ENCODE results near the gene SEZ6L. TPM values are rescaled to one million over a fixed set of nuclear protein-coding genes. Genes with fewer than 3 reads are reported as not detected.

The SEZ6L gene
- total RNA-seq, 4 donors from 2014 or later = under 0.01 to 0.63 (median 0.22) TPM

DNA sequence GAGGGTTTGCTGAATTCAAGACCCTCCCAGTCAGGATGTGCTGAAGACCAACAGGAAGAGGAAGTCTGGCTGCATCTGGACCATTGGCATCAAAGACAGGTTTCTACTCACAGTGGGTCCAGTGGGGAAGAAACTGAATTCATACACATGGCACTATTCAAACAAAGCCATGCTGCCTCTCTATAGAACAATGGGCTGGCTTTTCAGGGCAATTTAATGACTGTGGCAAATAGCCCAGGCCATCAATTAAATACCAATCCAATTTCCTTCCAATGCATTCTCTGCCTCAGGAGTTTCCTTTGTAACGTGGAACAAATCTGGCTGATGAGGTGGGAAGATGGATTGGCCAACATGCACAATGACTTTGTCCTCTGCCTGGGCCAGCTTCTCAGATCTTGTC, 98.6 kb downstream of the SEZ6L start:
- Histone ChIP-seq H3K9me3 (no peaks in the 10 kb centered on the region), H3K4me1 (no peaks in the 10 kb centered on the region), H3K27ac (no peak overlapping the region), H3K4me3 (no peak overlapping the region), H3K36me3 (no peaks in the 10 kb centered on the region), H3K27me3 (no peaks in the 10 kb centered on the region)
- WGBS, 2 donors = 16 to 30% methylated on average over 1 of the region's 1 CpG
- no peak for DNase-seq (ENCODE audit: low spot score in 2 of 2)
- no peak for TF ChIP-seq EP300 (IDR thresholded peaks at IDR 0.05)
- TF ChIP-seq, protein P1, sequence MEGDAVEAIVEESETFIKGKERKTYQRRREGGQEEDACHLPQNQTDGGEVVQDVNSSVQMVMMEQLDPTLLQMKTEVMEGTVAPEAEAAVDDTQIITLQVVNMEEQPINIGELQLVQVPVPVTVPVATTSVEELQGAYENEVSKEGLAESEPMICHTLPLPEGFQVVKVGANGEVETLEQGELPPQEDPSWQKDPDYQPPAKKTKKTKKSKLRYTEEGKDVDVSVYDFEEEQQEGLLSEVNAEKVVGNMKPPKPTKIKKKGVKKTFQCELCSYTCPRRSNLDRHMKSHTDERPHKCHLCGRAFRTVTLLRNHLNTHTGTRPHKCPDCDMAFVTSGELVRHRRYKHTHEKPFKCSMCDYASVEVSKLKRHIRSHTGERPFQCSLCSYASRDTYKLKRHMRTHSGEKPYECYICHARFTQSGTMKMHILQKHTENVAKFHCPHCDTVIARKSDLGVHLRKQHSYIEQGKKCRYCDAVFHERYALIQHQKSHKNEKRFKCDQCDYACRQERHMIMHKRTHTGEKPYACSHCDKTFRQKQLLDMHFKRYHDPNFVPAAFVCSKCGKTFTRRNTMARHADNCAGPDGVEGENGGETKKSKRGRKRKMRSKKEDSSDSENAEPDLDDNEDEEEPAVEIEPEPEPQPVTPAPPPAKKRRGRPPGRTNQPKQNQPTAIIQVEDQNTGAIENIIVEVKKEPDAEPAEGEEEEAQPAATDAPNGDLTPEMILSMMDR (IDR thresholded peaks at IDR 0.05) = no peak
- TF ChIP-seq POLR2A (IDR thresholded peaks at IDR 0.05) = no peak

DNA sequence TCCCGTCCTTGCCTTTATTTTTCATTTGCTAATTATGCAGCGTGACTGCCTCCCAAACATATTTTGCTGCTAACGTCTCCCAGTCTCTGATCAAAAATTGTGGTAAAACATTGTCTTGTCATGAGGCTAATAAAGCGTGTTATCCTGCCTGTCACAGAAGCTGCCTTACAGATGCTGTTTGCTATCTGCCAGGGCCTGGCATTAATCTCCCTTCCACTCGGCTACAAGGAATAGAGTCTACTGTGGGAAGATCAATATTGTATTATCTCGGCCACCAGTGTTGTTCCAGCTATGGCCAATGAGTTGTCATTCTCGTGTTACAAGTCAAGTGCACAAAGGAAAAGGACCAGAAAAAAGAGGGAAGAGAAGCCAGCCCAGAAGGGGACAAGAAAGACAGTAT, 100.3 kb downstream of the SEZ6L start:
- no peaks in the 10 kb centered on the region for H3K36me3 ChIP-seq
- no peak for DNase-seq (ENCODE audit: low spot score in 2 of 2)
- H3K4me3 ChIP-seq = no peak overlapping the region
- TF ChIP-seq, protein P1 (IDR thresholded peaks at IDR 0.05) = no peak
- TF ChIP-seq EP300 (IDR thresholded peaks at IDR 0.05) (no peak), POLR2A (IDR thresholded peaks at IDR 0.05) (no peak)
- H3K27me3 ChIP-seq = no peaks in the 10 kb centered on the region
- WGBS, 2 donors = 58 to 59% methylated on average over 7 of the region's 7 CpGs
- no peaks in the 10 kb centered on the region for H3K4me1 ChIP-seq
- H3K27ac ChIP-seq = no peak overlapping the region
- no peaks in the 10 kb centered on the region for H3K9me3 ChIP-seq

DNA sequence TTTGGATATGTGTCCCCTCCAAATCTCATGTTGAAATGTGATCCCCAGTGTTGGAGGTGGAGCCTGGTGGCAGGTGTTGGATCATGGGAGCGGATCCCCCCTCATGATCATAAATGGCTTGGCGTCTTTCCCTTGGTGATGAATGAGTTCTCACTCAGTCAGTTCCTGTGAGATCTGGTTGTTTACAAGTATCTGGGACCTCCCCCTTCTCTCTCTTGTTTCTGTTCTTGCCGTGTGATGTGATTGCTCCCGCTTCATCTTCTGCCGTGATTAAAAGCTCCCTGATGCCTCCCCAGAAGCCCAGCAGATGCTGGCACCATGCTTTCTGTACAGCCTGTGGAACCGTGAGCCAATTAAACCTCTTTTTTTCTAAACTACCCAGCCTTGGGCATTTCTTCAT, 102.2 kb downstream of the SEZ6L start:
- TF ChIP-seq POLR2A (IDR thresholded peaks at IDR 0.05) (no peak), EP300 (IDR thresholded peaks at IDR 0.05) (no peak)
- TF ChIP-seq, protein P1 (IDR thresholded peaks at IDR 0.05) = no peak
- Histone ChIP-seq H3K27me3 (no peaks in the 10 kb centered on the region), H3K36me3 (no peaks in the 10 kb centered on the region), H3K4me3 (no peak overlapping the region), H3K4me1 (no peaks in the 10 kb centered on the region), H3K27ac (no peak overlapping the region), H3K9me3 (no peaks in the 10 kb centered on the region)
- WGBS, 2 donors = 44 to 46% methylated on average over 6 of the region's 6 CpGs
- no peak for DNase-seq (ENCODE audit: low spot score in 2 of 2)

DNA sequence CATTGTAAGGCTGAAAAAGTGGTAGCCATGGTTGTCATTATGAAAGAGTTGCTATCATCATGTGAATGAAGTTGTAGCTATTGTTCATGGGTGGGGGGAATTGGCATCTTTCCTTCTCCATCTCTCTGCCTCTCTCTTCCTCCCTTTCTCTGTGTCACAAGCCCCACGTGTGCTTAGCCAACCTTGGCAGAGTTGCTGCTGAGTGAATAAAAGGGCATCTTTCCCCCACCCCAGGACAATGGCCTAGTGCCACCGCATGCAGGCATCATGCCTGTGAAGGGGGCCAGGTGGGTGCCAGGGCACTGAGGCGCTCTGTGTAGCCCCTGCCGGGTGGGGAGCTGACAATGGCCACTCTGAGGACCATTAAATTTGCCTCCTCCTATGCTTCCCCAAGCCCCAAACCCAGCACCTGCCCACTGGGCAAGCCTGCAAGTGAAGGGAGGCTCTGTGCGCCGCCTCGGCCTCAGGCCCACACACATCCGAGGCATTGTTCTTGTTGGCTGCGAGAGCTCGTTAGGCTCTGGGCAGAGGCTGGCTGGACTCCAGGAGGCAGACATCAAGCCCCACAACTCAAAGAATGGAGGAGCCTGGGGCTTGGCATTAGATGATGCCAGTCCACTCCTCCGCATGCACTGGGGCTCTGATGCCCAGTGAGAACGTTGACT, 103.9 kb downstream of the SEZ6L start:
- TF ChIP-seq EP300 (IDR thresholded peaks at IDR 0.05) (no peak), POLR2A (IDR thresholded peaks at IDR 0.05) (no peak)
- TF ChIP-seq, protein P1 (IDR thresholded peaks at IDR 0.05) = no peak
- no peak overlapping the region for H3K27ac ChIP-seq
- no peak for DNase-seq (ENCODE audit: low spot score in 2 of 2)
- H3K9me3 ChIP-seq = no peaks in the 10 kb centered on the region
- no peak overlapping the region for H3K4me3 ChIP-seq
- H3K27me3 ChIP-seq = no peaks in the 10 kb centered on the region
- 68 to 70% methylated on average over 11 of the region's 12 CpGs for WGBS, 2 donors
- H3K36me3 ChIP-seq = no peaks in the 10 kb centered on the region
- H3K4me1 ChIP-seq = no peaks in the 10 kb centered on the region

GRCh38 chr22:26276529-26277160, 107.4 kb downstream of the SEZ6L start:
- Histone ChIP-seq H3K9me3 (no peaks in the 10 kb centered on the region), H3K4me1 (no peaks in the 10 kb centered on the region), H3K36me3 (no peaks in the 10 kb centered on the region), H3K27me3 (no peaks in the 10 kb centered on the region), H3K27ac (no peak overlapping the region), H3K4me3 (no peak overlapping the region)
- DNase-seq (ENCODE audit: low spot score in 2 of 2) = no peak
- TF ChIP-seq EP300 (IDR thresholded peaks at IDR 0.05) = no peak
- TF ChIP-seq, protein P1 (IDR thresholded peaks at IDR 0.05) = no peak
- TF ChIP-seq POLR2A (IDR thresholded peaks at IDR 0.05) = no peak
- 46 to 47% methylated on average over 11 of the region's 11 CpGs for WGBS, 2 donors
